LNCAP (cell line): Measurements from ENCODE around the gene TMPRSS2.

Experiments used
- TF ChIP-seq, protein P1 (sequence below): fragments of 450-650 bp; IDR thresholded peaks from 2 replicates; pipeline ENCODE4 v1.5.1; 2017; ENCODE audit warnings: mild to moderate bottlenecking

TMPRSS2 gene

DNA sequence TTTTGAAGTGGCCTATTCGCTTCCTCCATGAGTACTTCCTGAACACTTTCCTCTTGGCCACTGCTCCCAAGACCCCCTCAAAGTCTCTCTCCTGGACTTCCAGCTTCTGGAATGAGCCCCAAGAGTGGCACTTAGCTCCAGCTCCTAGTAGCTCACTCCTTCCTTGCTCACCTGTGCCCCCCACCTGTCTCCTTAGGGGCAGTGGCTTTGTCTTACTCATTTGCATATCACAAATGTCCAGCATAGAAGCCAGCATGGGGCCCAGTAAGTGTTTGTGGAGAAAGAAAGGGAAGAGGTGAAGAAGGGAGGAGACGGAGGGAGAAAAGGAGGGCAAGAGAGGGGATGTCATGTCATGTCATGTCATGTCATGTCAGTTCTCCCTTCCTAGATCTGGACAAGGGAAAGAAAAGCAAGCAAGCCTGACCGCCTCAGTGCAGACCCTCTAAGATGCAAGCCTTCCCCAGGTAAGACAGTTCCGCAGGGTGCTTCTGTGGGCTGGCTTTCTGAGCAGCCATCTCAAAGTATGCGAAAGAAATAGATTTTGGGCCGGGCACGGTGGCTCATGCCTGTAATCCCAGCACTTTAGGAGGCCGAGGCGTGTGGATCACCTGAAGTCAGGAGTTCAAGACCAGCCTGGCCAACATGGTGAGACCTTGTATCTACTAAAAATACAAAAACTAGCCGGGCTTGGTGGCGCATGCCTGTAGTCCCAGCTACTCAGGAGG, 88.8 kb downstream of the TMPRSS2 start:
- TF ChIP-seq, protein P1, sequence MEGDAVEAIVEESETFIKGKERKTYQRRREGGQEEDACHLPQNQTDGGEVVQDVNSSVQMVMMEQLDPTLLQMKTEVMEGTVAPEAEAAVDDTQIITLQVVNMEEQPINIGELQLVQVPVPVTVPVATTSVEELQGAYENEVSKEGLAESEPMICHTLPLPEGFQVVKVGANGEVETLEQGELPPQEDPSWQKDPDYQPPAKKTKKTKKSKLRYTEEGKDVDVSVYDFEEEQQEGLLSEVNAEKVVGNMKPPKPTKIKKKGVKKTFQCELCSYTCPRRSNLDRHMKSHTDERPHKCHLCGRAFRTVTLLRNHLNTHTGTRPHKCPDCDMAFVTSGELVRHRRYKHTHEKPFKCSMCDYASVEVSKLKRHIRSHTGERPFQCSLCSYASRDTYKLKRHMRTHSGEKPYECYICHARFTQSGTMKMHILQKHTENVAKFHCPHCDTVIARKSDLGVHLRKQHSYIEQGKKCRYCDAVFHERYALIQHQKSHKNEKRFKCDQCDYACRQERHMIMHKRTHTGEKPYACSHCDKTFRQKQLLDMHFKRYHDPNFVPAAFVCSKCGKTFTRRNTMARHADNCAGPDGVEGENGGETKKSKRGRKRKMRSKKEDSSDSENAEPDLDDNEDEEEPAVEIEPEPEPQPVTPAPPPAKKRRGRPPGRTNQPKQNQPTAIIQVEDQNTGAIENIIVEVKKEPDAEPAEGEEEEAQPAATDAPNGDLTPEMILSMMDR = no peak

DNA sequence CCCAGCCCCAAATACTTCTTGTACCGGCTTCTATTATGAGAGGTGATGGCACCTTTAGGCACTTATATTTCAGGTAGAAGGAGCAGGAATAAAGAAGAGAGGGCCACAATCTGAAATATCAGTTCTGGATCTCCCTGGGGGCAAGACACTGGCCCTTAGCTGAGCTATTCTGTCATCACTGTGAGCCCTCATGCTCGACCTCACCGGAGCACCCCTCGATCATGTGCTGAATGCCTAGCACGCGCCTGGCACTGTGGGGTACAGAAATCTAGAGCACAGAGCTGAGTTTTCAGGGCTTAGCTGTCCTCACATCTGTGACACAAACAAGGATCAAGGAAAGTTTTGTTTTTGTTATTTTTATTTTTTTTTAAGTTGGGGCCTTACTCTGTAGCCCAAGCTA, 89.6 kb downstream of the TMPRSS2 start:
- TF ChIP-seq, protein P1 = no peak
